Coronary artery (tissue), 2 donors: ENCODE results near the gene EARS2.

Source experiments
- DNase-seq: peaks from one replicate; pipeline ENCODE4 v3.0.0-alpha.2; 2017; ENCODE audit warnings: low spot score
- H3K27ac ChIP-seq, 2 donors: fragments of 200-600 bp; sonication (generic); one replicate each; pipeline ENCODE4 v1.5.1; 2016 to 2019
- H3K4me3 ChIP-seq: fragments of 200-600 bp; sonication (generic); 2 replicates; pipeline ENCODE4 v1.5.1; 2016; ENCODE audit warnings: mild to moderate bottlenecking, moderate library complexity
- TF ChIP-seq, protein P1 (sequence below): fragments of 200-600 bp; sonication (generic); IDR thresholded peaks from one replicate; pipeline ENCODE4 v1.5.1; 2019; ENCODE audit warnings: antibody characterized with exemption

The EARS2 gene

GRCh38 chr16:23505671-23506605 lies 51.2 kb downstream of the EARS2 start:
- DNase-seq, result no peak
- Histone ChIP-seq H3K4me3 (no peak overlapping the region), H3K27ac (no peak overlapping the region)
- TF ChIP-seq, protein P1, sequence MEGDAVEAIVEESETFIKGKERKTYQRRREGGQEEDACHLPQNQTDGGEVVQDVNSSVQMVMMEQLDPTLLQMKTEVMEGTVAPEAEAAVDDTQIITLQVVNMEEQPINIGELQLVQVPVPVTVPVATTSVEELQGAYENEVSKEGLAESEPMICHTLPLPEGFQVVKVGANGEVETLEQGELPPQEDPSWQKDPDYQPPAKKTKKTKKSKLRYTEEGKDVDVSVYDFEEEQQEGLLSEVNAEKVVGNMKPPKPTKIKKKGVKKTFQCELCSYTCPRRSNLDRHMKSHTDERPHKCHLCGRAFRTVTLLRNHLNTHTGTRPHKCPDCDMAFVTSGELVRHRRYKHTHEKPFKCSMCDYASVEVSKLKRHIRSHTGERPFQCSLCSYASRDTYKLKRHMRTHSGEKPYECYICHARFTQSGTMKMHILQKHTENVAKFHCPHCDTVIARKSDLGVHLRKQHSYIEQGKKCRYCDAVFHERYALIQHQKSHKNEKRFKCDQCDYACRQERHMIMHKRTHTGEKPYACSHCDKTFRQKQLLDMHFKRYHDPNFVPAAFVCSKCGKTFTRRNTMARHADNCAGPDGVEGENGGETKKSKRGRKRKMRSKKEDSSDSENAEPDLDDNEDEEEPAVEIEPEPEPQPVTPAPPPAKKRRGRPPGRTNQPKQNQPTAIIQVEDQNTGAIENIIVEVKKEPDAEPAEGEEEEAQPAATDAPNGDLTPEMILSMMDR, result no peak

DNA sequence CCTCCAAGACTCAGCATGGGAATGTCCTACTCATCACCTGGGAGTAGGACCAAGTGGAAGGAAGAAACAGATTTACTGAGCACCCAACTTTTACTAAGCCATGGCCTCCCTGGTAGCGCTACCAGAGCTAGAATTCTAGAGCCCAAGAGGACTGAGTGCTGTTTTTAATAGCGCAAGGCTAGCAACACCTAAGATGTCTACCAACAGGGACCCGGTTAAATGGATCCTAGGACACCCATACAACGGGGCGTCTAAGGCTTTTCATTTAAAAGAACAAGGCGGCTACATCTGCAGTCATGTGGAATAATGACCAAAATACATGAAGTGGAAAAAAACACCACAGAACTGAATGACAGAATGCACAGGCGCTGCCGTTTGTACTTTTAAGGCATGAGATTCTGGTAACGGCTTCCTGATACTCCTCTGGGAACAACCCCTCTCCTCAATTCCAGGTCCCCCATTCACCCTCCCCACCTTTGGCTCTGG lies 51.9 kb downstream of the EARS2 start:
- TF ChIP-seq, protein P1, result no peak
- Histone ChIP-seq H3K4me3 (no peak overlapping the region), H3K27ac (peak overlapping the region in 1 of 2 donors; percentile 81)
- no peak for DNase-seq

DNA sequence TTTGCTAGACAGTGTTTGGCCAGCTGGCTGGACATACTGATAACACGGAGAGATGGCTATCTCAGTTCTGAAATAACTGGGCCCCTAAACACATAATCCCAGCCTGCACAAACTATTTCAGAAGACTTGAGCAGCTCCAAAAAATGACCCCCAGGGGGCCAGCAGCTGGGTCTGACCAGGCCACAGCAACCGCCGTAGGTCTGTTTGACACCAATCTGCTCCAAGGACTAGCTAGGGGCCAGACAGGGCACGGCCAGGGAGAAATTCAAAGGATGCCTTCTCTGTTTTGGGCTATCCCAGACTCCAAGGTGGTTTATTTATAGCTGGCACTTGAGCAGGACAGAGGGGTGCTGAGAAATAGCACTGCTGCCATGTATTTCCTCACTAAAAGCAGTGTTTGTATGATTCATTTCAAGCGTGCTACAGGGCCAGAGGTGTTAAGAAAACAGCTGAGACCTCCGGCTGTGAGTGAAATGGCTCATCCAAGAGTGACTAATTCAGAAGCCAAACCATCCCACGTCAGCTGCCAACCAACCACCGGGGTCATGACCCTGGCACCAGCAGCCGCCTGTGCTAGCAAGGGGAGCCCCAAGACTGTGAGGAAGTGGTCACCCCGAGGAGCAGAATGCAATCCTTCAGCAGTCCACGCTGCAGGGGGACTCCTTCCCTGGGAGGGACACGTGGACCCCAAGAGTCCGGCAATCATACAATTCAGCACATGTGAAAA lies 52.5 kb downstream of the EARS2 start:
- TF ChIP-seq, protein P1, result no peak
- peak overlapping the region; percentile 9 for H3K4me3 ChIP-seq
- DNase-seq, result peak; percentile 82
- peak overlapping the region in 1 of 2 donors; percentile 81 for H3K27ac ChIP-seq

DNA sequence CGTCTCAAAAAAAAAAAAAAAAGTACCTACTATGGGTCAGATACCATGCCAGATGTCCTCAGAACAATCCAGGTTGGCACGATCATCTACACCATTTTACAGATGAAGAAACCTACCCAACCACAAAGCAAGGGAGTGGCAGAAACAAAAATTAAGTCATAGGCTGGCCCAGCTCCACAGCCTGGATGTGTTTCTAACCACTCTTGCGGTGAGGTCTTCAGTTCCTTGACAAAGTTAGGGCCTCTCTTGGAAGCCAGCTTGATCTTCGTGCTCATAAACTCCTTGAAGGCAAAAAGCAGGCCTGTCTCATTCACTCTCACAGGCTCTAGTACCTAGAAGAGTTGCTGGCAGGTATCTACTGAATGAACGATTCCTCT lies 53.1 kb downstream of the EARS2 start:
- Histone ChIP-seq H3K4me3 (peak overlapping the region; percentile 9), H3K27ac (peak overlapping the region in 1 of 2 donors; percentile 81)
- no peak for DNase-seq
- TF ChIP-seq, protein P1, result no peak

DNA sequence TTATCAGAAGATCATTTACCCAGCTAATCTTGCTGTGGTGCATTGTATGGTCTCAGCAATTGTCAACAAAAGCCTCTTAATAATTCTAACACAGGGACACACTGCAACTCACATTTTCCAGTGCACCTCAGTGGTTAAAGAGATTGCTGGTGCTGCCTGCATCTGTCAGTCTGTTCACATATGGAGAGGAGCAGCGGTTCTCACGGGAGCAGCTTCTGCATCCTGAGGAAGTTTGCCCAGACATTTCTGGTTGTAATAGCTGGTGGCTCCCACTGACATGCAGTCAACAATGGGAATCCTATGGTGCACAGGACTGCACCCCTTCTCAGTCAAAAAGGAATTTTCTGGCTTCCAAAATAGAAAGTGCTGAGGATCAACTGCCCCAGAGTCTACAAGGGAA lies 54.7 kb downstream of the EARS2 start:
- H3K27ac ChIP-seq, result no peak overlapping the region
- no peak for DNase-seq
- TF ChIP-seq, protein P1, result no peak
- no peak overlapping the region for H3K4me3 ChIP-seq

- TF ChIP-seq, protein P1, result no peak
- DNase-seq, result no peak
- Histone ChIP-seq H3K4me3 (no peak overlapping the region), H3K27ac (no peak overlapping the region)
Measured at GRCh38 chr16:23501291-23501690, 55.9 kb downstream of the EARS2 start.
